ENCODE measurements around the gene JPH4.

The JPH4 gene

DNA sequence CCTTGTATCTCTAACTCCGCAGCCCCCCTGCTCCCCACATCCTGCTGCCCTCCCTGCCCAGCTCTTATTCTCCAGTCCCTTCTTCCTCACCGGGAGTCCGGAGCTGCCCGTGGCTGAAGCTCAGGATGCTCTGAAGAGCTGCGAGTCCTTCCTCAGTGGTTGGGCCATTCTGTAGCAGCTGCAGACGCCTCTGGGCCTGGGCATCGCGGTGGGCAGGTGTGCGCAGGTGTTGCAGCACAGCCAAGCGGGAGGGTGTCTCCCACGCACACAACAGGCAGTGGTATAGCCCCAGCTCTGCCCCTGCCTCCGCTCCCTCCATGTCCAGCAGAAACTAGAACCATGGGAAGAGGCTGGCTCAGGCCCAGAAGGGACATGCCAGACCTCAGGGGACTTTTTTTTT lies 47.2 kb downstream of the JPH4 start:
- Histone ChIP-seq H3K9me3 (ENCODE audit: insufficient read depth, low read length, severe bottlenecking) (no peaks in the 10 kb centered on the region), H3K4me3 (ENCODE audit: low read depth in 1 of 2, low read length in 2 of 2) (no peak overlapping the region), H3K4me2 (ENCODE audit: insufficient read depth, low read length) (no peak overlapping the region), H3K27ac (ENCODE audit: low read length) (no peak overlapping the region), H2AFZ (ENCODE audit: low read depth, low read length) (no peak overlapping the region), H3K9ac (ENCODE audit: low read depth, low read length) (no peak overlapping the region), H3K79me2 (ENCODE audit: insufficient read depth, low read length) (no peaks in the 10 kb centered on the region), H3K27me3 (ENCODE audit: insufficient read depth, low read length, poor library complexity) (no peaks in the 10 kb centered on the region), H3K4me1 (ENCODE audit: insufficient read depth, low read length) (peaks cover 9% of the 10 kb centered on the region), H4K20me1 (ENCODE audit: insufficient read depth, low read length) (no peaks in the 10 kb centered on the region), H3K36me3 (ENCODE audit: insufficient read depth, low read length) (no peaks in the 10 kb centered on the region)
- TF ChIP-seq, protein P1, sequence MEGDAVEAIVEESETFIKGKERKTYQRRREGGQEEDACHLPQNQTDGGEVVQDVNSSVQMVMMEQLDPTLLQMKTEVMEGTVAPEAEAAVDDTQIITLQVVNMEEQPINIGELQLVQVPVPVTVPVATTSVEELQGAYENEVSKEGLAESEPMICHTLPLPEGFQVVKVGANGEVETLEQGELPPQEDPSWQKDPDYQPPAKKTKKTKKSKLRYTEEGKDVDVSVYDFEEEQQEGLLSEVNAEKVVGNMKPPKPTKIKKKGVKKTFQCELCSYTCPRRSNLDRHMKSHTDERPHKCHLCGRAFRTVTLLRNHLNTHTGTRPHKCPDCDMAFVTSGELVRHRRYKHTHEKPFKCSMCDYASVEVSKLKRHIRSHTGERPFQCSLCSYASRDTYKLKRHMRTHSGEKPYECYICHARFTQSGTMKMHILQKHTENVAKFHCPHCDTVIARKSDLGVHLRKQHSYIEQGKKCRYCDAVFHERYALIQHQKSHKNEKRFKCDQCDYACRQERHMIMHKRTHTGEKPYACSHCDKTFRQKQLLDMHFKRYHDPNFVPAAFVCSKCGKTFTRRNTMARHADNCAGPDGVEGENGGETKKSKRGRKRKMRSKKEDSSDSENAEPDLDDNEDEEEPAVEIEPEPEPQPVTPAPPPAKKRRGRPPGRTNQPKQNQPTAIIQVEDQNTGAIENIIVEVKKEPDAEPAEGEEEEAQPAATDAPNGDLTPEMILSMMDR (IDR thresholded peaks at IDR 0.05; ENCODE audit: borderline replicate concordance, extremely low read depth, low read length, poor library complexity, severe bottlenecking): no peak
- no peak for TF ChIP-seq EZH2 (IDR thresholded peaks at IDR 0.05; ENCODE audit: borderline replicate concordance, low read depth, low read length, severe bottlenecking)
- no peak for ATAC-seq (ENCODE audit: insufficient read depth, low read depth)
- DNase-seq: no peak

- no peaks in the 10 kb centered on the region for H3K36me3 ChIP-seq (ENCODE audit: insufficient read depth, low read length)
Measured at GRCh38 chr14:23530375-23531055, 48.1 kb downstream of the JPH4 start.

DNA sequence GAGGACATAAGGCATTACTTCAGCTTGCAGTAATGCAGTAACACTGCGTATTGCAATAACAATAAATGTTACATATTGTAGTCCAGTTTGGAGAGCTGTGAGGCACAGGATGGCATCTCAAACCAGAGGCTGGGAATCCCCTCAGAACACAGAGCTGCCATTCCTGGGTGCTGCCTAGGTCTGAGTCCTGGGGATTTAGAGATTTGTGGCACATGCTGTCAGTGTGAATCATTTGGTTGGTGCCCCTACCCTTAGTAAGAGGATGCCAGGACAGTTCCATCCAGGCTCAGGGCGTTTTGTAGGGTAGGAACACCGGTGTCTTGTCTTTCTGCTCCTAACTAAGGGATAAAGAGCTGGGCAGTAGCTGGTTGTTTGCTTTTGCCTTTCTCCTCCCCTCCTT lies 49.6 kb downstream of the JPH4 start:
- H3K36me3 ChIP-seq (ENCODE audit: insufficient read depth, low read length): no peaks in the 10 kb centered on the region
- ATAC-seq (ENCODE audit: insufficient read depth, low read depth) (no peak), DNase-seq (no peak)
- TF ChIP-seq EZH2 (IDR thresholded peaks at IDR 0.05; ENCODE audit: borderline replicate concordance, low read depth, low read length, severe bottlenecking): no peak
- TF ChIP-seq, protein P1 (IDR thresholded peaks at IDR 0.05; ENCODE audit: borderline replicate concordance, extremely low read depth, low read length, poor library complexity, severe bottlenecking): no peak
- H4K20me1 ChIP-seq (ENCODE audit: insufficient read depth, low read length): no peaks in the 10 kb centered on the region
- no peak overlapping the region for H3K9ac ChIP-seq (ENCODE audit: low read depth, low read length)
- no peaks in the 10 kb centered on the region for H3K79me2 ChIP-seq (ENCODE audit: insufficient read depth, low read length)
- H3K4me2 ChIP-seq (ENCODE audit: insufficient read depth, low read length): no peak overlapping the region
- no peak overlapping the region for H3K27ac ChIP-seq (ENCODE audit: low read length)
- peaks cover 9% of the 10 kb centered on the region for H3K4me1 ChIP-seq (ENCODE audit: insufficient read depth, low read length)
- no peaks in the 10 kb centered on the region for H3K27me3 ChIP-seq (ENCODE audit: insufficient read depth, low read length, poor library complexity)
- no peak overlapping the region for H2AFZ ChIP-seq (ENCODE audit: low read depth, low read length)
- no peak overlapping the region for H3K4me3 ChIP-seq (ENCODE audit: low read depth in 1 of 2, low read length in 2 of 2)
- no peaks in the 10 kb centered on the region for H3K9me3 ChIP-seq (ENCODE audit: insufficient read depth, low read length, severe bottlenecking)

More at GRCh38 chr14:23530375-23531055, 48.1 kb downstream of the JPH4 start:
- Histone ChIP-seq H3K27me3 (ENCODE audit: insufficient read depth, low read length, poor library complexity) (no peaks in the 10 kb centered on the region), H3K79me2 (ENCODE audit: insufficient read depth, low read length) (no peaks in the 10 kb centered on the region), H2AFZ (ENCODE audit: low read depth, low read length) (no peak overlapping the region), H3K4me2 (ENCODE audit: insufficient read depth, low read length) (no peak overlapping the region), H3K9ac (ENCODE audit: low read depth, low read length) (no peak overlapping the region), H4K20me1 (ENCODE audit: insufficient read depth, low read length) (no peaks in the 10 kb centered on the region), H3K9me3 (ENCODE audit: insufficient read depth, low read length, severe bottlenecking) (no peaks in the 10 kb centered on the region), H3K4me1 (ENCODE audit: insufficient read depth, low read length) (peaks cover 9% of the 10 kb centered on the region), H3K4me3 (ENCODE audit: low read depth in 1 of 2, low read length in 2 of 2) (no peak overlapping the region), H3K27ac (ENCODE audit: low read length) (no peak overlapping the region)
- TF ChIP-seq, protein P1 (IDR thresholded peaks at IDR 0.05; ENCODE audit: borderline replicate concordance, extremely low read depth, low read length, poor library complexity, severe bottlenecking): no peak
- TF ChIP-seq EZH2 (IDR thresholded peaks at IDR 0.05; ENCODE audit: borderline replicate concordance, low read depth, low read length, severe bottlenecking): no peak
- DNase-seq (peak; percentile 23), ATAC-seq (ENCODE audit: insufficient read depth, low read depth) (peak; percentile 79)
